Kidney tubule cell (primary cell): ENCODE measurements around the gene TMEM82.

Experiments used
- DNase-seq: peaks from one replicate; pipeline ENCODE4 v3.0.0-alpha.2; 2018; ENCODE audit warnings: low spot score

Gene TMEM82

GRCh38 chr1:15757016-15757543 is 14.8 kb downstream of the TMEM82 start:
- no peak for DNase-seq

- DNase-seq = no peak
Observed at GRCh38 chr1:15757575-15758342, 15.5 kb downstream of the TMEM82 start.

- peak; percentile 60 for DNase-seq
Observed at GRCh38 chr1:15758343-15758931, 16.1 kb downstream of the TMEM82 start, which contains the start of gene FBLIM1. TSS of gene FBLIM1 (plus strand) at chr1:15758795. CDS start at chr1:15764984, 6,189 bp downstream.

GRCh38 chr1:15758953-15759661 is 16.8 kb downstream of the TMEM82 start:
- DNase-seq = peak; percentile 30

GRCh38 chr1:15760520-15761211 is 18.4 kb downstream of the TMEM82 start:
- peak; percentile 75 for DNase-seq

GRCh38 chr1:15761366-15762128 is 19.2 kb downstream of the TMEM82 start:
- DNase-seq = no peak

GRCh38 chr1:15762546-15762945 is 20.2 kb downstream of the TMEM82 start:
- no peak for DNase-seq

- peak; percentile 58 for DNase-seq
Observed at GRCh38 chr1:15764269-15764764, 22.0 kb downstream of the TMEM82 start.

GRCh38 chr1:15764890-15765289 is 22.6 kb downstream of the TMEM82 start:
- DNase-seq = no peak

GRCh38 chr1:15765495-15766194 is 23.3 kb downstream of the TMEM82 start:
- peak; percentile 73 for DNase-seq

GRCh38 chr1:15767941-15768340 is 25.6 kb downstream of the TMEM82 start:
- no peak for DNase-seq

- no peak for DNase-seq
Observed at GRCh38 chr1:15768388-15768787, 26.1 kb downstream of the TMEM82 start.

- no peak for DNase-seq
Observed at GRCh38 chr1:15770313-15770962, 28.1 kb downstream of the TMEM82 start.

GRCh38 chr1:15771836-15772515 is 29.7 kb downstream of the TMEM82 start:
- no peak for DNase-seq

GRCh38 chr1:15775706-15776105 is 33.4 kb downstream of the TMEM82 start:
- DNase-seq = no peak

GRCh38 chr1:15777909-15778707 is 35.8 kb downstream of the TMEM82 start:
- no peak for DNase-seq

GRCh38 chr1:15785683-15786082 is 43.4 kb downstream of the TMEM82 start:
- DNase-seq = no peak

- DNase-seq = no peak
Observed at GRCh38 chr1:15786581-15786980, 44.3 kb downstream of the TMEM82 start.
